Calu3 (cell line): ENCODE data around the gene WDR54. TPM values are rescaled to one million over a fixed set of nuclear protein-coding genes. Genes with fewer than 3 reads are reported as not detected.

Source experiments
- BruUV-seq: library from RNA; stranded (reverse); fragments of 400-500 nt; replicated peaks from 2 replicates; lab custom pipeline; 2021; lab: Mats Ljungman, UMichigan
- CTCF ChIA-PET: fragments of 300-600 bp; sonication (Branson Sonifier 250); formaldehyde crosslinking; loops from one replicate; lab custom pipeline; 2022; ENCODE audit warnings: antibody characterized with exemption; lab: Charles Lee
- DNase-seq: peaks from one replicate; pipeline ENCODE4 v3.0.0; 2022
- H3K27ac Mint-ChIP-seq: one replicate; pipeline ENCODE4 v1.8.0; 2022; ENCODE audit warnings: mixed read lengths; ENCODE audit not compliant: unreplicated experiment
- H3K27me3 Mint-ChIP-seq: one replicate; pipeline ENCODE4 v1.8.0; 2022; ENCODE audit warnings: mixed read lengths; ENCODE audit not compliant: unreplicated experiment
- H3K36me3 Mint-ChIP-seq: one replicate; pipeline ENCODE4 v1.8.0; 2022; ENCODE audit warnings: mild to moderate bottlenecking, moderate library complexity, mixed read lengths; ENCODE audit not compliant: insufficient read depth, unreplicated experiment
- H3K4me1 Mint-ChIP-seq: one replicate; pipeline ENCODE4 v1.8.0; 2022; ENCODE audit warnings: mild to moderate bottlenecking, low read depth, mixed read lengths; ENCODE audit not compliant: unreplicated experiment
- H3K4me3 Mint-ChIP-seq: one replicate; pipeline ENCODE4 v1.8.0; 2022; ENCODE audit warnings: mild to moderate bottlenecking, low read depth, moderate library complexity, mixed read lengths; ENCODE audit not compliant: unreplicated experiment
- H3K9me3 Mint-ChIP-seq: one replicate; pipeline ENCODE4 v1.8.0; 2022; ENCODE audit warnings: low read depth, mixed read lengths; ENCODE audit not compliant: unreplicated experiment
- intact Hi-C: fragments of 100-400 bp; cut with micrococcal nuclease; formaldehyde crosslinking; loops from one replicate; pipeline ENCODE4 v1.10.0; 2022; ENCODE audit not compliant: unreplicated experiment
- total RNA-seq: library from RNA; stranded (reverse); gene quantifications from 2 replicates; pipeline ENCODE4 v1.2.3, GENCODE V29; 2022
- TF ChIP-seq, protein P1 (sequence below): fragments of 200-600 bp; IDR thresholded peaks from one replicate; pipeline ENCODE4 v1.8.0; 2022; ENCODE audit warnings: antibody characterized with exemption; ENCODE audit not compliant: unreplicated experiment

WDR54 gene
- total RNA-seq, 1 experiment from 2014 or later, result 30.5 TPM

DNA sequence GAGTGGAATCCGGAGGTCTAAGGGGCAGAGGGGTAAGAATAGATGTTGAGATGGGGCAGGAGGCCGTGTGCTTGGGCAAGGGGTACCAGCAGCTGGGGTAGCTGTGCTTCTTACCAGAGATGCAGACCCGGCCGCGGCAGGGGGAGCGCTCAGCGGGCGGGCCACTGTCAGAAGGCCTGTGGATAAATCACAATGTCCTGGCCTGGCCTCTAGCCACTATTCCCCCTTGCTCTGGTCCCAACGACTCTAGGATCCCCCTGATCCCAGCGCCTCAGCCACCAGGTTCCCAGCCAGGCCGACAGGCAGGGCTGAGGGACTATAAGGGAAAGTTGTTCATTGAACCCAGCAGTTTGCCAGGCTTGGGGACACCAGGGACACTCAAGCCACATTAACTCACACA, 9.0 kb downstream of the WDR54 start:
- Mint-ChIP-seq H3K4me1 (no peaks in the 10 kb centered on the region), H3K9me3 (no peaks in the 10 kb centered on the region), H3K4me3 (no peak overlapping the region), H3K27ac (no peak overlapping the region), H3K27me3 (no peaks in the 10 kb centered on the region), H3K36me3 (peaks cover 43% of the 10 kb centered on the region)
- DNase-seq, result no peak
- CTCF ChIA-PET, result no interaction called here
- no TSS peak for BruUV-seq
- TF ChIP-seq, protein P1, sequence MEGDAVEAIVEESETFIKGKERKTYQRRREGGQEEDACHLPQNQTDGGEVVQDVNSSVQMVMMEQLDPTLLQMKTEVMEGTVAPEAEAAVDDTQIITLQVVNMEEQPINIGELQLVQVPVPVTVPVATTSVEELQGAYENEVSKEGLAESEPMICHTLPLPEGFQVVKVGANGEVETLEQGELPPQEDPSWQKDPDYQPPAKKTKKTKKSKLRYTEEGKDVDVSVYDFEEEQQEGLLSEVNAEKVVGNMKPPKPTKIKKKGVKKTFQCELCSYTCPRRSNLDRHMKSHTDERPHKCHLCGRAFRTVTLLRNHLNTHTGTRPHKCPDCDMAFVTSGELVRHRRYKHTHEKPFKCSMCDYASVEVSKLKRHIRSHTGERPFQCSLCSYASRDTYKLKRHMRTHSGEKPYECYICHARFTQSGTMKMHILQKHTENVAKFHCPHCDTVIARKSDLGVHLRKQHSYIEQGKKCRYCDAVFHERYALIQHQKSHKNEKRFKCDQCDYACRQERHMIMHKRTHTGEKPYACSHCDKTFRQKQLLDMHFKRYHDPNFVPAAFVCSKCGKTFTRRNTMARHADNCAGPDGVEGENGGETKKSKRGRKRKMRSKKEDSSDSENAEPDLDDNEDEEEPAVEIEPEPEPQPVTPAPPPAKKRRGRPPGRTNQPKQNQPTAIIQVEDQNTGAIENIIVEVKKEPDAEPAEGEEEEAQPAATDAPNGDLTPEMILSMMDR, result no peak
- intact Hi-C loops, result no loop called here

DNA sequence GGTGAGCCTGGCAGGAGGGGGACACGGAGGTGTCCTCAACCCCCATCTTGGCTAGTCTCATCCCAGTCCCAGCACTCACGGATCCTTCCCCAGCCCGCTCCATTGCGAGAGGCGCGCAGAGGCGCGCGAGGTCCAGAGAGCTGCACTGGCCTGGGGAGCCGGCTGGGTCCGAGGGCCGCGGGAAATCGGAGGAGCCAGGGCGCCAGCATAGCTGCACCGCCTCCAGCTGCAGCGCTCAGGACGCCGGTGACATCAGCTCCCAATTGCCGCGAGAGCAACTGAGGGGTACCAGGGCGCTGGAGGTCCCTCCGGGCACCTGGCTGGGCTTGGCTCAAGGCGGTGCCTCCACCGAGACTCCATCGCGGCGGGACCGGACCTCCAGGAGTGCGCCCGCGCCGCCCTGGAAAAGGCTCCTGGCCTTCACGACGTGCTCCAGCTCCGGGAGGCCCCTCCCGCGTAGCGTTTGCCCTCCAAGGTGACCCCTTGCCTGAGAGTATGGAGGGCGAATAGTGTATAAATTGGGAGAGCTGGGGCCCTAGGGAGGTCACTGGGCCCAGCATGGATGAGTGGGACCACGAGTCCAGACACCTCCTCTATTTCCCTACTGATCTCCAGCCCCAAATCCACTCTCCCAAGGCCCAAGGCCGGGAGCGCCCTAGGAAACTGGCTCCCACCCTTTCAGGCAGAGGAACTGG, 14.7 kb downstream of the WDR54 start:
- BruUV-seq, result no TSS peak
- intact Hi-C loops, result no loop called here
- H3K27me3 Mint-ChIP-seq, result no peaks in the 10 kb centered on the region
- TF ChIP-seq, protein P1, result no peak
- no peaks in the 10 kb centered on the region for H3K9me3 Mint-ChIP-seq
- DNase-seq, result no peak
- H3K4me1 Mint-ChIP-seq, result peaks cover 33% of the 10 kb centered on the region
- H3K36me3 Mint-ChIP-seq, result peaks cover 33% of the 10 kb centered on the region
- H3K27ac Mint-ChIP-seq, result no peak overlapping the region
- CTCF ChIA-PET, result no interaction called here
- H3K4me3 Mint-ChIP-seq, result no peak overlapping the region

DNA sequence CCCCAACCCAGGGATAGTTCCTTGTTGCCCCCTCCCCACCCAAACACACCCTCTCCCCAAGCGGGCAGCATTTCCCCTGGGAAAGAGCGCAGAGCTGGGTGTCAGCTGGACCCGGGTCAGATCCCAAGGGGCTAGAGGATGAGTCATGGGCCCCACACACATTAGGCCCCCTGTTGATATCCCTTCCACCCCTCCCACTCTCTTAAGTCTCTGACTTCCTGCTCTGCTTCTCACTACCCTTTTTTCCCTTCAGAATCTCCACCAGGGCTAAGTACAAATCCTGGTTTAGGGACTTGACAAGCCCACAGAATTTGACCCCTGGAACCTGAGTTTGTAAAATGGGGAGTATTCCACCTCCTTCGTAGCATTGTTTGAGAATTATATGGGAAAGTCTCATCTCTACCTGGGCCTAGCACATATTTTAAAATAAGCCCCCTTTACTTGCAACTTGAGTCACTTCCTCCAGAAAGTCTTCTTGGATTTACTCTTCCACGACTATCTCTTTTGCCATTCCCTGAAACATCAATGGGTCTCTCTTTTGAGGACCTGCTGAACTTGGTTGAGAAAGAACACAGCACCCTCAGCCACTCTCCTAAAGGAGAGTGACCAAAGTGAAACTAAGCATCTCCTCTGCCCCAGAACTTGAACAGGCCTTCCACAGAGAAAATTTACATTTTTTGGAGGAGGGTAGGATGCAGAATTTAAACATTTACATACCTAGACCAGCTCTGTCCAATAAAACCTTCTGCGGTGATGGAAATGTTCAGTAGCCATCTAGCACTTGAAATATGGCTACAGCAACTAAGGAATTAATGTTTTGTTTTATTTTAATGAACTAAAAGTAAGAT, 15.5 kb downstream of the WDR54 start:
- Mint-ChIP-seq H3K4me3 (no peak overlapping the region), H3K9me3 (no peaks in the 10 kb centered on the region), H3K27me3 (no peaks in the 10 kb centered on the region), H3K36me3 (peaks cover 37% of the 10 kb centered on the region), H3K4me1 (peaks cover 33% of the 10 kb centered on the region), H3K27ac (no peak overlapping the region)
- CTCF ChIA-PET, result no interaction called here
- no peak for DNase-seq
- TF ChIP-seq, protein P1, result no peak
- intact Hi-C loops, result no loop called here
- BruUV-seq, result no TSS peak

DNA sequence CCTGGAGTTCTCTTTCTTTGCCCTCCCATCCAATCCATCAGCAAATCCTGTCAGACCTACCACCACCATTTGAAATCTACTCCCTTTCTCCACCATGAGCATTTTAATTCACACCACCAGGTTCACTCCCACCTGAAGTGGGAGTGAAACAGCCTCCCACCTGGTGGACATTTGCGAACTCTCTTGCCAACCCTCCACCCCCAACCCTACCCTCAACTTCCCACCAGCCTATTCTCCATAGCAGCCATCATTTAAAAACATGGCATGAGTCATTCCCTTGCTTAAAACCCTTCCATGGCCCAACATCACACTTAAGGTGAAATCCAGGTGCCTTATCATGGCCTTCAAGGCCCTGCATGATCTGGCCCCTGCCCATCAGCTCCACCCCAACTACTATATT, 16.7 kb downstream of the WDR54 start:
- TF ChIP-seq, protein P1, result no peak
- intact Hi-C loops, result no loop called here
- Mint-ChIP-seq H3K9me3 (no peaks in the 10 kb centered on the region), H3K27me3 (no peaks in the 10 kb centered on the region), H3K27ac (peak overlapping the region; percentile 2), H3K36me3 (peaks cover 38% of the 10 kb centered on the region), H3K4me3 (peak overlapping the region; percentile 97), H3K4me1 (peaks cover 33% of the 10 kb centered on the region)
- no TSS peak for BruUV-seq
- DNase-seq, result no peak
- CTCF ChIA-PET, result interaction anchor here (1.1 kb wide), 1 partner anchor 19 kb away, joined by 3 read pairs; the partner anchor contains the start of gene WBP1
